Measurements from ENCODE around the gene ITIH1.
A peak's percentile ranks its signal among the peaks of the same experiment; 100 is the strongest.

Gene ITIH1

DNA sequence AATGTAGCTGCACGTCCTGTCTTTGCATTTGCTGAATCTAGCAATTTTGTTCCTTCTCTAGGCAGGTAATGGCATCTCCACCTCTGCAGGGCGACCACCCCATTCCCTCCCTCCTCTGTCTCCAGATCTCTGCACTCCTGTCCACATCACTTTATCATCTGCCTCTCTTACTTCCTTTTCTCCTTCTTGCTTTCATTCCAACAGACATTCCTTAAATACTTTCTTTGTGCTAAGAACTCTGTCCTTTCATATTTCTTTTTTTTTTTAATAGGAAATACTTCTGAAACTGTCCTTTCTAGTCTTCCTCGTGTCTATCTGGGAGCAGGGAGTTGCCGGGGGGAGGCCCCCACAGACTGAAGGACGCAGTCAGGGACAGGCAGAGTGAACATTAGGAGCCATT lies 24.4 kb downstream of the ITIH1 start:
- no peaks in the 10 kb centered on the region for H3K79me2 ChIP-seq (ENCODE audit: control insufficient read depth, insufficient read depth, low read length, poor library complexity)
- peaks cover 0 to 3% of the 10 kb centered on the region in 2 experiments for H3K4me1 ChIP-seq (ENCODE audit: control insufficient read depth in 1 of 2, insufficient read depth in 2 of 2, low read length in 2 of 2)
- H3K9ac ChIP-seq (ENCODE audit: low read length): no peak overlapping the region
- no peak overlapping the region for H4K12ac ChIP-seq (ENCODE audit: low read depth, low read length)
- no peak overlapping the region for H3K4ac ChIP-seq (ENCODE audit: low read depth, low read length)
- H2BK120ac ChIP-seq (ENCODE audit: insufficient read depth, low read length, poor library complexity): no peak overlapping the region
- H3K23ac ChIP-seq (ENCODE audit: low read length): no peak overlapping the region
- H3K14ac ChIP-seq (ENCODE audit: low read length): no peak overlapping the region
- no peak overlapping the region for H3K4me3 ChIP-seq (ENCODE audit: low read depth, low read length)
- no peak overlapping the region for H2BK5ac ChIP-seq (ENCODE audit: low read depth, low read length, poor library complexity)
- H3K27me3 ChIP-seq (ENCODE audit: insufficient read depth, low read length): no peaks in the 10 kb centered on the region
- H2AK5ac ChIP-seq (ENCODE audit: low read length): no peak overlapping the region
- WGBS (ENCODE audit: extremely low coverage, insufficient coverage, insufficient read length): no CpG with 5 or more reads among the region's 5 CpGs
- H2AFZ ChIP-seq (ENCODE audit: insufficient read depth, low read length, poor library complexity): no peak overlapping the region
- no peaks in the 10 kb centered on the region for H3K79me1 ChIP-seq (ENCODE audit: low read length)
- no peak overlapping the region for H3K4me2 ChIP-seq (ENCODE audit: low read length)
- DNase-seq: no peak
- H4K8ac ChIP-seq (ENCODE audit: low read depth, low read length): no peak overlapping the region
- H3K36me3 ChIP-seq (ENCODE audit: control insufficient read depth in 1 of 2, insufficient read depth in 2 of 2, low read length in 2 of 2): no peaks in the 10 kb centered on the region
- no peak overlapping the region for H3K27ac ChIP-seq (ENCODE audit: low read depth, low read length)
- no peak overlapping the region for H4K91ac ChIP-seq (ENCODE audit: low read depth, low read length)
- no peaks in the 10 kb centered on the region for H3K9me3 ChIP-seq (ENCODE audit: insufficient read depth, low read depth, low read length)
- H3K18ac ChIP-seq (ENCODE audit: low read length): no peak overlapping the region
- no peak overlapping the region for H2BK12ac ChIP-seq (ENCODE audit: low read length)

GRCh38 chr3:52805270-52806039 lies 28.1 kb downstream of the ITIH1 start:
- H3K18ac ChIP-seq (ENCODE audit: low read length): no peak overlapping the region
- no peak overlapping the region for H3K4me2 ChIP-seq (ENCODE audit: low read length)
- no peak overlapping the region for H2AFZ ChIP-seq (ENCODE audit: insufficient read depth, low read length, poor library complexity)
- no peak overlapping the region for H3K9ac ChIP-seq (ENCODE audit: low read length)
- no peak overlapping the region for H3K14ac ChIP-seq (ENCODE audit: low read length)
- H3K9me3 ChIP-seq (ENCODE audit: insufficient read depth, low read depth, low read length): peaks cover 4% of the 10 kb centered on the region
- H3K4me1 ChIP-seq (ENCODE audit: control insufficient read depth in 1 of 2, insufficient read depth in 2 of 2, low read length in 2 of 2): no peaks in the 10 kb centered on the region
- H3K23ac ChIP-seq (ENCODE audit: low read length): no peak overlapping the region
- H3K79me2 ChIP-seq (ENCODE audit: control insufficient read depth, insufficient read depth, low read length, poor library complexity): no peaks in the 10 kb centered on the region
- no peak overlapping the region for H4K8ac ChIP-seq (ENCODE audit: low read depth, low read length)
- no peak overlapping the region for H3K4ac ChIP-seq (ENCODE audit: low read depth, low read length)
- no peak for DNase-seq
- no peaks in the 10 kb centered on the region for H3K36me3 ChIP-seq (ENCODE audit: control insufficient read depth in 1 of 2, insufficient read depth in 2 of 2, low read length in 2 of 2)
- no peak overlapping the region for H4K91ac ChIP-seq (ENCODE audit: low read depth, low read length)
- H3K4me3 ChIP-seq (ENCODE audit: low read depth, low read length): no peak overlapping the region
- no peak overlapping the region for H2BK120ac ChIP-seq (ENCODE audit: insufficient read depth, low read length, poor library complexity)
- H3K27me3 ChIP-seq (ENCODE audit: insufficient read depth, low read length): no peaks in the 10 kb centered on the region
- H4K12ac ChIP-seq (ENCODE audit: low read depth, low read length): no peak overlapping the region
- no peak overlapping the region for H3K27ac ChIP-seq (ENCODE audit: low read depth, low read length)
- H2AK5ac ChIP-seq (ENCODE audit: low read length): no peak overlapping the region
- no peak overlapping the region for H2BK5ac ChIP-seq (ENCODE audit: low read depth, low read length, poor library complexity)
- no peaks in the 10 kb centered on the region for H3K79me1 ChIP-seq (ENCODE audit: low read length)
- no CpG with 5 or more reads among the region's 19 CpGs for WGBS (ENCODE audit: extremely low coverage, insufficient coverage, insufficient read length)
- no peak overlapping the region for H2BK12ac ChIP-seq (ENCODE audit: low read length)

DNA sequence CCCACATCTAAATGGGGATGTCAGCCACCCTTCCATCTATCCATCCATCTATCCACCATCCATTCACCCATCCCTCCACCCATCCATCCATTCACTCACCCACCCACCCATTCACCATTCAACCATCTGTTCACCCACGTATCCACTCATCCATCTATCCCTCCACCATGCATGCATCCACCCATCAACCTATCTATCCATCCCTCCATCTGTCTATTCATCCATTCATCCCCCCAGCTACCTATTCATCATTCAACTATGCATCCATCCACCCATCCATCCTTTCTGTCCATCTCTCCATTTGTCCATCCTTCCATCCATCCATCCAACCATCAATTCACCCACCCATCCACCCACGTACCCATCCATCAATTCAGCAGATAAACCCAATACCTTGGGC lies 31.8 kb downstream of the ITIH1 start:
- DNase-seq: no peak
- Histone ChIP-seq H3K9ac (ENCODE audit: low read length) (no peak overlapping the region), H3K18ac (ENCODE audit: low read length) (no peak overlapping the region), H3K27me3 (ENCODE audit: insufficient read depth, low read length) (no peaks in the 10 kb centered on the region), H3K79me1 (ENCODE audit: low read length) (no peaks in the 10 kb centered on the region), H2AFZ (ENCODE audit: insufficient read depth, low read length, poor library complexity) (no peak overlapping the region), H3K4me3 (ENCODE audit: low read depth, low read length) (no peak overlapping the region), H2BK12ac (ENCODE audit: low read length) (no peak overlapping the region), H3K23ac (ENCODE audit: low read length) (no peak overlapping the region), H4K12ac (ENCODE audit: low read depth, low read length) (no peak overlapping the region), H3K9me3 (ENCODE audit: insufficient read depth, low read depth, low read length) (peaks cover 6% of the 10 kb centered on the region), H3K27ac (ENCODE audit: low read depth, low read length) (no peak overlapping the region), H2AK5ac (ENCODE audit: low read length) (no peak overlapping the region), H3K14ac (ENCODE audit: low read length) (no peak overlapping the region), H2BK120ac (ENCODE audit: insufficient read depth, low read length, poor library complexity) (no peak overlapping the region), H4K91ac (ENCODE audit: low read depth, low read length) (no peak overlapping the region), H3K4me2 (ENCODE audit: low read length) (no peak overlapping the region), H3K4me1 (ENCODE audit: control insufficient read depth in 1 of 2, insufficient read depth in 2 of 2, low read length in 2 of 2) (no peaks in the 10 kb centered on the region), H3K4ac (ENCODE audit: low read depth, low read length) (no peak overlapping the region), H3K79me2 (ENCODE audit: control insufficient read depth, insufficient read depth, low read length, poor library complexity) (no peaks in the 10 kb centered on the region), H3K36me3 (ENCODE audit: control insufficient read depth in 1 of 2, insufficient read depth in 2 of 2, low read length in 2 of 2) (no peaks in the 10 kb centered on the region), H4K8ac (ENCODE audit: low read depth, low read length) (no peak overlapping the region), H2BK5ac (ENCODE audit: low read depth, low read length, poor library complexity) (no peak overlapping the region)
- WGBS (ENCODE audit: extremely low coverage, insufficient coverage, insufficient read length): 100% methylated on average over 1 of the region's 2 CpGs

GRCh38 chr3:52809662-52810377 lies 32.4 kb downstream of the ITIH1 start:
- H2AFZ ChIP-seq (ENCODE audit: insufficient read depth, low read length, poor library complexity): no peak overlapping the region
- peaks cover 6% of the 10 kb centered on the region for H3K9me3 ChIP-seq (ENCODE audit: insufficient read depth, low read depth, low read length)
- no peak overlapping the region for H3K18ac ChIP-seq (ENCODE audit: low read length)
- no peak overlapping the region for H3K27ac ChIP-seq (ENCODE audit: low read depth, low read length)
- H3K4ac ChIP-seq (ENCODE audit: low read depth, low read length): no peak overlapping the region
- H3K23ac ChIP-seq (ENCODE audit: low read length): no peak overlapping the region
- no peak for DNase-seq
- H3K9ac ChIP-seq (ENCODE audit: low read length): no peak overlapping the region
- H3K14ac ChIP-seq (ENCODE audit: low read length): no peak overlapping the region
- H2BK12ac ChIP-seq (ENCODE audit: low read length): no peak overlapping the region
- no peak overlapping the region for H2AK5ac ChIP-seq (ENCODE audit: low read length)
- no peak overlapping the region for H4K91ac ChIP-seq (ENCODE audit: low read depth, low read length)
- no peaks in the 10 kb centered on the region for H3K36me3 ChIP-seq (ENCODE audit: control insufficient read depth in 1 of 2, insufficient read depth in 2 of 2, low read length in 2 of 2)
- H3K79me2 ChIP-seq (ENCODE audit: control insufficient read depth, insufficient read depth, low read length, poor library complexity): no peaks in the 10 kb centered on the region
- H3K4me3 ChIP-seq (ENCODE audit: low read depth, low read length): peak overlapping the region; percentile 15
- H3K4me1 ChIP-seq (ENCODE audit: control insufficient read depth in 1 of 2, insufficient read depth in 2 of 2, low read length in 2 of 2): no peaks in the 10 kb centered on the region
- H3K79me1 ChIP-seq (ENCODE audit: low read length): no peaks in the 10 kb centered on the region
- H4K12ac ChIP-seq (ENCODE audit: low read depth, low read length): no peak overlapping the region
- no CpG with 5 or more reads among the region's 7 CpGs for WGBS (ENCODE audit: extremely low coverage, insufficient coverage, insufficient read length)
- no peaks in the 10 kb centered on the region for H3K27me3 ChIP-seq (ENCODE audit: insufficient read depth, low read length)
- H3K4me2 ChIP-seq (ENCODE audit: low read length): no peak overlapping the region
- H4K8ac ChIP-seq (ENCODE audit: low read depth, low read length): no peak overlapping the region
- H2BK120ac ChIP-seq (ENCODE audit: insufficient read depth, low read length, poor library complexity): no peak overlapping the region
- H2BK5ac ChIP-seq (ENCODE audit: low read depth, low read length, poor library complexity): no peak overlapping the region
